ENCODE data around the gene TST. TPM values are rescaled to one million over a fixed set of nuclear protein-coding genes. Genes with fewer than 3 reads are reported as not detected.

Gene TST
- total and polyA plus RNA-seq, 5 experiments from 2014 or later, result 1.5 TPM; not detected in 4

DNA sequence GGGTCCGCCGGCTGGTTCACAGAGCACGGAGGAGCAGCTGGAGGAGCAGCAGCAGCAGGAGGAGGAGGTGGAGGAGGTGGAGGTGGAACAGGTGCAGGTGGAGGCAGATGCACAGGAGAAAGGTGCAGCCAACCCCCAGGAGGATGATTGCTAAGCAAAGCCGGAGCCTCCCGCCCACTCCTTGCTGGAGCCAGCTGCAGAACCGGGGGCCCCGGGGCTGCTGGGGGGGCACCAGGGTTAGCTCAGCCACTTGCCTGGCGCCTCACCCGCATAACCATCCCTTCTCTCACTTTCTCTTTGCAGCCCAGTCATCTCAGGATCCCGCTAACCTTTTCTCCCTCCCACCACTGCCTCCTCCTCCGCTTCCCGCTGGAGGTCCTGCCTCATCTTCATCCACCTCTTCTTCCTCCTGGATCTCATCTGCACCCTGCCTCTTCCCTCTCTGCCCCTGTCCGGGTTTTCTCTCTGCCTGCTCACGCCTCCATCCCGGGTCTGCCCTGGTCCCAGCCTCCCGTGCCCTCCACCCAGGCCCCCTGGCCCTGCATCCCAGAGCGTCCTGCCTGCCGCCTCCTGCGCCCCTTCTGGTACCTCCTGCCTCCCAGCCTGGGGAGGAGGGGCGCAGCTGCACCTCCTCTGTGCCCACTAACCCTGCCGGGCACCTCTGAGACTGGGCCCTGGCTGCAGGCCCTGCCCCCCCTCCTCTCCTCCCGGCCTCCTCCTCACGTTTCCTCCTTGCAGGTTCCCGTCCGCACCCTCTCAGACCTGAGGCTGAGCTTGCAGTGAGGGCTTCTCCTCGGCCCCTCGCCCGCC, 41.8 kb upstream of the TST start:
- POLR2A ChIA-PET, result no interaction called here
- H3K4me1 Mint-ChIP-seq, result peaks cover 6 to 27% (median 13%) of the 10 kb centered on the region in 4 donors
- H3K9me3 Mint-ChIP-seq, result no peaks in the 10 kb centered on the region
- DNase-seq, result no peak
- peak overlapping the region in 2 of 10 donors; percentile 49 to 75 for H3K27ac Mint-ChIP-seq
- H3K4me3 Mint-ChIP-seq, result no peak overlapping the region
- no peaks in the 10 kb centered on the region for H3K27me3 Mint-ChIP-seq
- H3K36me3 Mint-ChIP-seq, result peaks cover 0 to 16% (median 4%) of the 10 kb centered on the region in 3 donors
- no peak for ATAC-seq

DNA sequence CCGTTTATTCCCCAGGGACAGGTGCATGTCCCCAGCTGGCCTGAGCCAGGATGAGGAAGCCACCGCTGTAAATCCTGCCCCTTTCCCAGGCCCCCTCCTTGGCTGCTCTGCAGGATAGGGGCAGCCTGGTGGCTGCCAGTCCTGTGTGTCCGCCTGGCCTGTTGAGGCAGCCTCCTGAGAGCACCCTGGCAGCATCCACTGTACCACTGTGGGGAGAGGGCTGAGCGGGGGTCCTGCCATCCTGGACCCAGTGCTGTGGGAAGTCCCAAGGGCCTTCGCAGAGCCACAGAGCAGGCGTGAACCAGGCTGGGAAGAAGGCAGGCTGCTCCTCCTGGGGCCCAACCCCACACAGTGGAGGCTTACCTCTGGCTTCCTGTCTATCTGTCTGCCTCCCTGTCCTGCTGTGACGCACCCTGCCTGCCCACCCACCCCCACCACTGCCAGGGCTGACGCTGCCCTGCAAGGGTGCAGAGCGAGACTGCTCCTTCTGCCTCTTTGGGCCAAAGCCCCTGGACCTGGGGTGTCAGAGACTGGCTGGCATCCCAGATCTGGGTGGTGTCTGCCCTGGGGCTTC, 40.7 kb upstream of the TST start:
- POLR2A ChIA-PET, result no interaction called here
- peak overlapping the region in 1 of 10 donors; percentile 15 for H3K27ac Mint-ChIP-seq
- H3K27me3 Mint-ChIP-seq, result no peaks in the 10 kb centered on the region
- ATAC-seq (peak; percentile 34 to 51), DNase-seq (no peak)
- H3K4me3 Mint-ChIP-seq, result no peak overlapping the region
- peaks cover 6 to 27% (median 13%) of the 10 kb centered on the region in 4 donors for H3K4me1 Mint-ChIP-seq
- no peaks in the 10 kb centered on the region for H3K9me3 Mint-ChIP-seq
- H3K36me3 Mint-ChIP-seq, result peaks cover 0 to 26% (median 4%) of the 10 kb centered on the region in 3 donors

DNA sequence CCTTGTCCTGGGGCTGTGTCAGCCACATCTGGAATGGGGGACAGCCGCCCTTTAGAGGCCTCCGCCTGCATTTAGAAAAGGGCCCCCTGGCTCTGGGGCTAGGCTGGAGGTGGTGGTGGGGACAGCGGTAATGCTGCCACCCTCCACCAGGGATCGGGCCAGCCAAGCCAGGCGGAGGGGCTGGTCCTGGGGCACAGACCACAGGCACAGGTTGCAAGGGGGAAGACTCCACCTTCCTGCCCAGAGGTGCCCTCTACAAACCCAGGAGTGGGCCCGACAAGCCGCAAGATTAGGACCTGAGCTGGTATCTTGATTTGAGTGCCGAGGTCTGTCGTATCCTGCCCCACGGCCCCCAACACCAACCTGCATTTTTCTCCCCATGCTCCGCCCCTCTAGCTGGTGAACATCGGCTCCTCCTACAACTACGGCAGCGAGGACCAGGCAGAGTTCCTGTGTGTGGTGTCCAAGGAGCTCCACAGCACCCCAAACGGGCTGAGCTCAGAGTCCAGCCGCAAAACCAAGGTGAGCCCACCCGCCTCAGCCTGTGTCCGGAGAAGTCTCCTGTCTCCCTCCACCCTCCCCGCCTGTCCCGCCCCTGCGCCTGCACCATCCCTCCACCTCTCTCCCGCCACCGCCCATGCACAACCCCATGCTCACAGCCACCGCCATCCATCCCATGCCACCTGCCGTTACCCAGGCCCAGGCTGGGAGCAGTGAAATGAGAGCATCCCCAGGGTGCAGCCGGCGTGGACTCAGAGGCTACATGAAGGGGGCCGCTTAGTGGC, 39.9 kb upstream of the TST start:
- Mint-ChIP-seq H3K4me3 (no peak overlapping the region), H3K4me1 (peaks cover 3 to 22% (median 10%) of the 10 kb centered on the region in 4 donors), H3K9me3 (no peaks in the 10 kb centered on the region), H3K36me3 (peaks cover 0 to 27% (median 4%) of the 10 kb centered on the region in 3 donors), H3K27ac (peak overlapping the region in 1 of 10 donors; percentile 4), H3K27me3 (no peaks in the 10 kb centered on the region)
- POLR2A ChIA-PET, result no interaction called here
- DNase-seq, result no peak
- ATAC-seq, result no peak

DNA sequence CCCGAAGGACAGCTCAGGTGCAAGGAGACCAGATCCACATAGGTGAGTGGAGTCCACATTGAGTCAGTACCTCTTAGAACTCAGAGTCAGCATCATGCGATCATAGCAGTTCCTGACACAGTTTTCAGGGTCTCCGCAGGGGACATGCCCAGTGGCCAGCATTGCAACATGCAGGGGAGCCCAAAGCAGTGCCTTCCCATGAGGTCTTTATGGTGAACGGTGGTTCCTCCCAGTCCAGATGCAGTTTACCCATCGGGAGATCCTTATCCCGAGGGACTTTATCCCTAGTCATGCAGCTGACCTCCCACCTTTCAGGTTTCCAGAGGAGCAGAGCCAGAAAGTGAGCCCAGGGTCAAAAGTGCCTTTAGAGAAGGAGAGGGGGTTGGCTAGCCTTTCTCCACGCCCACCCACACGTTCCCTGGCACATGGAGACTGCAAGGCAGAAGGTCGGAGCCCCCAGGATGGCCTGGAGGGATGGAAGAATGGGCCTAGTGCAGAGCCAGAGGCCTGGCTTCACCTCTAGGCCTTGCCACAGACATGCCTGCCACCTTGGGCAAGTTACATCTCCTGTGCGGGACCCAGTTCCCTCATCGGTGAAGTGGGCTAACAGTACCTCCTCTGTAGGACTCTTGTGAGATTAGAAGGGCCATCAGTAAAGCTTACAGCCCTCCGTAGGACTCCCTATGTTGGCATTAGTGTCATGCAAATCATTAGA, 38.7 kb upstream of the TST start:
- Mint-ChIP-seq H3K36me3 (peaks cover 0 to 27% (median 4%) of the 10 kb centered on the region in 3 donors), H3K4me3 (no peak overlapping the region)

GRCh38 chr22:37057226-37057625, 38.0 kb upstream of the TST start:
- Mint-ChIP-seq H3K9me3 (no peaks in the 10 kb centered on the region), H3K4me1 (peaks cover 5 to 14% (median 11%) of the 10 kb centered on the region in 4 donors), H3K27ac (peak overlapping the region in 2 of 10 donors; percentile 19 to 57), H3K4me3 (no peak overlapping the region), H3K27me3 (no peaks in the 10 kb centered on the region), H3K36me3 (peaks cover 0 to 27% (median 4%) of the 10 kb centered on the region in 3 donors)
- ATAC-seq, result no peak
- DNase-seq, result no peak
- POLR2A ChIA-PET, result no interaction called here

More for the DNA sequence above, 38.7 kb upstream of the TST start:
- H3K27ac Mint-ChIP-seq, result peak overlapping the region in 1 of 10 donors; percentile 24
- H3K4me1 Mint-ChIP-seq, result peaks cover 3 to 11% (median 7%) of the 10 kb centered on the region in 4 donors
- ATAC-seq (no peak), DNase-seq (no peak)
- no peaks in the 10 kb centered on the region for H3K9me3 Mint-ChIP-seq
- POLR2A ChIA-PET, result no interaction called here
- H3K27me3 Mint-ChIP-seq, result no peaks in the 10 kb centered on the region

GRCh38 chr22:37056246-37056645, 37.0 kb upstream of the TST start:
- POLR2A ChIA-PET, result no interaction called here

GRCh38 chr22:37054600-37055365, 35.5 kb upstream of the TST start:
- peaks cover 0 to 24% (median 4%) of the 10 kb centered on the region in 3 donors for H3K36me3 Mint-ChIP-seq
- H3K27ac Mint-ChIP-seq, result peak overlapping the region in 2 of 10 donors; percentile 10 to 75
- peaks cover 5 to 18% (median 10%) of the 10 kb centered on the region in 4 donors for H3K4me1 Mint-ChIP-seq
- no peak overlapping the region for H3K4me3 Mint-ChIP-seq
- no peaks in the 10 kb centered on the region for H3K27me3 Mint-ChIP-seq
- POLR2A ChIA-PET, result no interaction called here
- no peak for ATAC-seq
- no peak for DNase-seq
- no peaks in the 10 kb centered on the region for H3K9me3 Mint-ChIP-seq

More at GRCh38 chr22:37056246-37056645, 37.0 kb upstream of the TST start:
- no peaks in the 10 kb centered on the region for H3K27me3 Mint-ChIP-seq
- DNase-seq, result no peak
- no peaks in the 10 kb centered on the region for H3K9me3 Mint-ChIP-seq
- H3K4me3 Mint-ChIP-seq, result no peak overlapping the region
- peaks cover 0 to 27% (median 4%) of the 10 kb centered on the region in 3 donors for H3K36me3 Mint-ChIP-seq
- peaks cover 5 to 17% (median 13%) of the 10 kb centered on the region in 4 donors for H3K4me1 Mint-ChIP-seq
- no peak for ATAC-seq
- H3K27ac Mint-ChIP-seq, result peak overlapping the region in 2 of 10 donors; percentile 49 to 61

DNA sequence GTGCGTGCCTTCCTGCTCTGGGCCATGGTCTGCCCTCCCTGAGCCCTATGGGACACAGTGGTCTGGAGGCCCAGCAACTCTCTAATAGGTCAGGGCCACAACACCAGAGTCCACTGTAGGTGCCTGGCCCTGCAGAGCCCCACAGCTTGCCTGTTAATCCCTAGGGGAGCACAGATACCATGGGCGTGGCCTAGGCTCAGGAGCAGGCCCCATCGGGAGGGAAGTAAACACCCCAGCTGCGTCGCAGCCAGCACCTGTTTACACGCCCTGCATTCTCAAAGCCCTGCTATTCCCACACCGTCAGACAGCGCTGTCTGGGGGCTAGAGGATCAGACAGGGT, 34.8 kb upstream of the TST start:
- ATAC-seq, result no peak
- POLR2A ChIA-PET, result no interaction called here
- H3K27ac Mint-ChIP-seq, result peak overlapping the region in 3 of 10 donors; percentile 52 to 88 (median 70)

GRCh38 chr22:37053310-37054055, 34.2 kb upstream of the TST start:
- no peaks in the 10 kb centered on the region for H3K27me3 Mint-ChIP-seq
- H3K27ac Mint-ChIP-seq, result peak overlapping the region in 7 of 10 donors; percentile 14 to 88 (median 62)
- POLR2A ChIA-PET, result no interaction called here
- peaks cover 0 to 21% (median 4%) of the 10 kb centered on the region in 3 donors for H3K36me3 Mint-ChIP-seq
- peak overlapping the region in 9 of 10 donors; percentile 3 to 91 (median 79) for H3K4me3 Mint-ChIP-seq
- no peak for DNase-seq
- peaks cover 5 to 18% (median 10%) of the 10 kb centered on the region in 4 donors for H3K4me1 Mint-ChIP-seq
- no peaks in the 10 kb centered on the region for H3K9me3 Mint-ChIP-seq
- no peak for ATAC-seq

More for the DNA sequence above, 34.8 kb upstream of the TST start:
- Mint-ChIP-seq H3K4me1 (peaks cover 5 to 18% (median 10%) of the 10 kb centered on the region in 4 donors), H3K4me3 (peak overlapping the region in 6 of 10 donors; percentile 17 to 65 (median 37)), H3K36me3 (peaks cover 0 to 23% (median 4%) of the 10 kb centered on the region in 3 donors), H3K9me3 (no peaks in the 10 kb centered on the region), H3K27me3 (no peaks in the 10 kb centered on the region)
- DNase-seq, result no peak

- Mint-ChIP-seq H3K36me3 (peaks cover 0 to 19% (median 4%) of the 10 kb centered on the region in 3 donors), H3K4me1 (peaks cover 5 to 18% (median 10%) of the 10 kb centered on the region in 4 donors), H3K4me3 (peak overlapping the region; percentile 74 to 91 (median 84)), H3K9me3 (no peaks in the 10 kb centered on the region), H3K27ac (peak overlapping the region in 9 of 10 donors; percentile 61 to 90 (median 80)), H3K27me3 (no peaks in the 10 kb centered on the region)
- POLR2A ChIA-PET, result interaction anchor here (0.8 to 1.2 kb wide), 2 partner anchors 147 to 277 kb away, joined by 3 to 7 read pairs; partner anchors contain the start of gene IFT27
- ATAC-seq (no peak), DNase-seq (no peak)
Observed at GRCh38 chr22:37052386-37053309, 33.4 kb upstream of the TST start.

Measured in naive thymus-derived CD8-positive, alpha-beta T cell (primary cell).